ENCODE measurements around the gene TMEM9B. TPM values are rescaled to one million over a fixed set of nuclear protein-coding genes. Genes with fewer than 3 reads are reported as not detected.
"Not testable (repeated sequence)": the region's sequence is repeated elsewhere in the genome, so short reads cannot be mapped to it uniquely, and the experiment has no call there.

TMEM9B gene
- 10 to 100 TPM; 36.8 to 38.9 TPM for total RNA-seq
- polyA plus RNA-seq, result 100 to 1,000 TPM in 1 of 2 donors, 10 to 100 TPM in 1; 97.6 to 164 TPM

DNA sequence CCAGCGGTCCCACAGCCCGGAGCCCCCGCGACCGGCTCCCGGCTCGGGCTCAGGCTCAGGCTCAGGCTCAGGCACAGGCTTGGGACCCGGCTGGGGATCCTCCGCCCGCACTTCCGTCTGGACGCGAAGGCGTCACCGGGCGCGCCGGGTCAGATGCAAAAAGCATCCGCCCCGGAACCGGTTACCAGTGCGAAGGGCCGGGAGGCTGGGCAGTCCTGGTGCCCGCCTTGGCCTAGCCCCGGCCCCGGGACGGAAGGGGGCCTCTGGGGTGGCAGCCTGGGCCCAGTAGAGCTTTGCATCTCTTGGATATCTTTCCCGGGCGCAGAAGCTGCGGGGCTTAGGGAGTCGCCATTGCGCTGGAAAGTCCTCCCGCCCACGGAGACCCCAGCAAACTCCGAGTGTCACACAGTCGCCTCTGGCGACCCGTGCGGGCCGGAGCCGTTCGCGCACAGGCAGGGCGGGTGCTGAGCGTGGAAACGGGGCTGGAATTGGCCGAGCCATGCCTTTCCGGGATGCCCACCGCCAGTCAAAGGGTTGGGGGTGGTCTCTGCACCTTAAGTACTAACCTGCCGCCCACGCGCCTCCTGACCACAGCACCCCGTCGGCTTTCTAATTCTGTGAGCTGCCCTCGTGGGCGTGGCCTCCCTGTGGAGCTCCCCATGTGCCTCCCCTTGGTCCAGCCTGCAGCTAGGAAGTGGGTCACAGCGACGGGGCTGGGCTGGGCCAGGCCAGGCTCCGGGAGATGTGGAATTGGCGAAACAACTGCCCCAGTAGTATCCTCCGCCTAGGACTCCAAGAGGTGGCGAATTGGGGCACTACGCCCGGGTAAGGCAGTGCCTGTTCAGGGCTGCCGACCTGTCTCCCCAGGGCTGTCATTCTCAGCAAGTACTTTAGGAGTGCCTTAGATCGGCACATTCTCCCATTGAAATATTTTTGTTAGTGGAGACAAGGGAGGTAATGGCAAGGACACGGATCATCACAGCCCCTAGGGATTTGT lies at the start of gene TMEM9B:
TMEM9B (minus strand) TSS at position 119 of the 997 bp plus-strand sequence. CDS start 129 bp downstream, outside the sequence.
- Mint-ChIP-seq H3K4me1 (peaks cover 20 to 41% (median 30%) of the 10 kb centered on the region in 4 donors), H3K27ac (peak within 1 kb of the TSS; percentile 91 to 99 (median 98)), H3K36me3 (peaks cover 4 to 17% of the 10 kb centered on the region in 2 donors), H3K27me3 (no peaks in the 10 kb centered on the region), H3K9me3 (no peaks in the 10 kb centered on the region), H3K4me3 (peak within 1 kb of the TSS; percentile 93 to 98 (median 97))
- Histone ChIP-seq H3K27ac (ENCODE audit: low read depth, low read length) (peak within 1 kb of the TSS; percentile 90), H3K4me3 (ENCODE audit: low read length in 2 of 2) (peak within 1 kb of the TSS; percentile 89 to 91), H3K9me3 (ENCODE audit: control insufficient read depth in 1 of 2, low read length in 2 of 2) (no peaks in the 10 kb centered on the region), H3K27me3 (ENCODE audit: insufficient read depth, low read length) (no peaks in the 10 kb centered on the region), H3K36me3 (ENCODE audit: insufficient read depth, low read length) (no peaks in the 10 kb centered on the region), H3K4me1 (ENCODE audit: insufficient read depth, low read length) (peaks cover 26% of the 10 kb centered on the region)
- ChIA-PET CTCF (ENCODE audit: partially characterized antibody) (interaction anchor here (1.0 to 2.6 kb wide), 4 partner anchors 50 to 173 kb away, joined by 3 to 11 read pairs (median 6); no protein-coding TSS in a partner anchor), POLR2A (ENCODE audit: partially characterized antibody) (interaction anchor here (0.8 to 3.0 kb wide), 15 partner anchors 9 to 1338 kb away, joined by 3 to 23 read pairs (median 6); partner anchors contain the start of genes AKIP1, DENND5A, NRIP3 and RPL27A)
- DNase-seq, result peak; percentile 72 to 83 (median 76)
- intact Hi-C loops (cut with micrococcal nuclease), result loop anchor here (1.0 to 5.0 kb wide), 6 partner anchors 40 to 648 kb away; partner anchors contain the start of genes IPO7, NRIP3, RPL27A and TMEM41B

GRCh38 chr11:9013373-9013772 lies 49.1 kb upstream of the TMEM9B start:
- ChIA-PET POLR2A (ENCODE audit: partially characterized antibody) (no interaction called here), CTCF (ENCODE audit: partially characterized antibody) (interaction anchor here (0.9 to 10.0 kb wide), 7 partner anchors 7 to 493 kb away, joined by 3 to 187 read pairs (median 7); partner anchors contain the start of gene NRIP3)
- Histone ChIP-seq H3K4me3 (ENCODE audit: low read length in 2 of 2) (no peak overlapping the region), H3K4me1 (ENCODE audit: insufficient read depth, low read length) (peaks cover 20% of the 10 kb centered on the region), H3K27me3 (ENCODE audit: insufficient read depth, low read length) (no peaks in the 10 kb centered on the region), H3K36me3 (ENCODE audit: insufficient read depth, low read length) (no peaks in the 10 kb centered on the region), H3K27ac (ENCODE audit: low read depth, low read length) (no peak overlapping the region), H3K9me3 (ENCODE audit: control insufficient read depth in 1 of 2, low read length in 2 of 2) (no peaks in the 10 kb centered on the region)
- peaks cover 0 to 4% (median 0%) of the 10 kb centered on the region in 8 donors for H3K9me3 Mint-ChIP-seq
- no peak for DNase-seq
- peaks cover 15 to 34% (median 23%) of the 10 kb centered on the region in 4 donors for H3K4me1 Mint-ChIP-seq
- H3K27me3 Mint-ChIP-seq, result peaks cover 0 to 2% of the 10 kb centered on the region in 2 donors
- no peak overlapping the region for H3K27ac Mint-ChIP-seq
- H3K4me3 Mint-ChIP-seq, result no peak overlapping the region
- intact Hi-C loops (cut with micrococcal nuclease), result no loop called here
- no peaks in the 10 kb centered on the region for H3K36me3 Mint-ChIP-seq

DNA sequence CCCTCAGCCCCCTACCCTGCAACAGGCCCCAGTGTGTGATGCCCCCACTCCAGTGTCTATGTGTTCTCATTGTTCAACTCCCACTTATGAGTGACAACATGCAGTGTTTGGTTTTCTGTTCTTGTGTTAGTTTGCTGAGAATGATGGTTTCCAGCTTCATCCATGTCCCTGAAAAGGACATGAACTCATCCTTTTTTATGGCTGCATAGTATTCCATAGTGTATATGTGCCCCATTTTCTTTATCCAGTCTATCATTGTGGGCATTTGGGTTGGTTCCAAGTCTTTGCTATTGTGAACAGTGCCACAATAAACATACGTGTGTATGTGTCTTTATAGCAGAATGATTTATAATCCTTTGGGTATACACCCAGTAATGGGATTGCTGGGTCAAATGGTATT lies 45.3 kb upstream of the TMEM9B start:
- H3K36me3 Mint-ChIP-seq; POLR2A ChIA-PET (ENCODE audit: partially characterized antibody); H3K9me3 Mint-ChIP-seq; H3K27ac ChIP-seq (ENCODE audit: low read depth, low read length); H3K27me3 Mint-ChIP-seq; H3K36me3 ChIP-seq (ENCODE audit: insufficient read depth, low read length); H3K27me3 ChIP-seq (ENCODE audit: insufficient read depth, low read length); H3K4me1 Mint-ChIP-seq; H3K27ac Mint-ChIP-seq; H3K9me3 ChIP-seq (ENCODE audit: control insufficient read depth in 1 of 2, low read length in 2 of 2); H3K4me1 ChIP-seq (ENCODE audit: insufficient read depth, low read length); H3K4me3 ChIP-seq (ENCODE audit: low read length in 2 of 2); CTCF ChIA-PET (ENCODE audit: partially characterized antibody); intact Hi-C loops (cut with micrococcal nuclease); H3K4me3 Mint-ChIP-seq; DNase-seq: not testable (repeated sequence)

- H3K4me3 ChIP-seq (ENCODE audit: low read length in 2 of 2), result no peak overlapping the region
- no peaks in the 10 kb centered on the region for H3K27me3 ChIP-seq (ENCODE audit: insufficient read depth, low read length)
- H3K9me3 ChIP-seq (ENCODE audit: control insufficient read depth in 1 of 2, low read length in 2 of 2), result no peaks in the 10 kb centered on the region
- peak overlapping the region in 1 of 7 donors; percentile 3 for H3K27ac Mint-ChIP-seq
- H3K4me1 Mint-ChIP-seq, result peaks cover 3 to 9% (median 7%) of the 10 kb centered on the region in 4 donors
- H3K9me3 Mint-ChIP-seq, result peaks cover 0 to 4% (median 0%) of the 10 kb centered on the region in 8 donors
- H3K36me3 ChIP-seq (ENCODE audit: insufficient read depth, low read length), result no peaks in the 10 kb centered on the region
- no peaks in the 10 kb centered on the region for H3K36me3 Mint-ChIP-seq
- peaks cover 0 to 4% of the 10 kb centered on the region in 2 donors for H3K27me3 Mint-ChIP-seq
- no peak overlapping the region for H3K4me3 Mint-ChIP-seq
- POLR2A ChIA-PET (ENCODE audit: partially characterized antibody), result no interaction called here
- CTCF ChIA-PET (ENCODE audit: partially characterized antibody), result interaction anchor here (1.1 kb wide), 1 partner anchor 49 kb away, joined by 4 read pairs; no protein-coding TSS in a partner anchor
- H3K27ac ChIP-seq (ENCODE audit: low read depth, low read length), result no peak overlapping the region
- intact Hi-C loops (cut with micrococcal nuclease), result no loop called here
- DNase-seq, result no peak
- peaks cover 5% of the 10 kb centered on the region for H3K4me1 ChIP-seq (ENCODE audit: insufficient read depth, low read length)
Measured at GRCh38 chr11:9008661-9009060, 44.4 kb upstream of the TMEM9B start.

DNA sequence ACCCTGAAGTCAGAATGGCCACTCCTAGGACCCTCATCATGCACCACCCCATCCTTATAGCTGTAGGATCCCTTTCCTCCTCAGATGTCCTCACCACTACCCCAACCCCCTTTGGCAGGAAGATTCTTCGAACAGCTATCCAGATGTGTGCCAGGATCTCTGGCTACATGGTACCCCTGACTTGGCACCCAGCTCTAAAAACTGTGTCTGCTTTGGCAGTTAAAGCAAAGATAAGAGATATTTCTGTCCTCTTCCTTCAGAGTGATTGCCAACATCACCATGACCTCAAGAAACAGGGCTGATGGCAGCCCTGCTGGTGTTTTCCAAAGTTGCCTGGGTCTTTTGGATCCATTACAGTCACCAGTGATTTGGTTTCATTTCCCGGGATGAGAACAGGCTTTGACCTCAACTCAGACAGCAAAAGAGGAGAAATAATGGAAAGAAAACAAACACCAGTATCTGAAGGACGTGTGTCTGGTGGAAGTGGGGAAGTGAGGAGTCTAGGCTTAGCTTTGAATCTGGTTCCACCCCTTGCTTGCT lies 43.8 kb upstream of the TMEM9B start:
- no peak for DNase-seq
- CTCF ChIA-PET (ENCODE audit: partially characterized antibody), result interaction anchor here (1.1 to 3.9 kb wide), 3 partner anchors 7 to 130 kb away, joined by 4 to 39 read pairs (median 5); no protein-coding TSS in a partner anchor
- H3K4me3 ChIP-seq (ENCODE audit: low read length in 2 of 2), result no peak overlapping the region
- H3K4me1 ChIP-seq (ENCODE audit: insufficient read depth, low read length), result peaks cover 10% of the 10 kb centered on the region
- H3K27ac ChIP-seq (ENCODE audit: low read depth, low read length), result no peak overlapping the region
- Mint-ChIP-seq H3K27ac (peak overlapping the region in 1 of 7 donors; percentile 49), H3K4me1 (peaks cover 6 to 13% (median 11%) of the 10 kb centered on the region in 4 donors), H3K4me3 (no peak overlapping the region), H3K9me3 (peaks cover 0 to 4% (median 0%) of the 10 kb centered on the region in 8 donors), H3K36me3 (no peaks in the 10 kb centered on the region), H3K27me3 (peaks cover 2 to 6% of the 10 kb centered on the region in 2 donors)
- POLR2A ChIA-PET (ENCODE audit: partially characterized antibody), result interaction anchor here (1.9 kb wide), 1 partner anchor 9 kb away, joined by 4 read pairs; no protein-coding TSS in a partner anchor
- intact Hi-C loops (cut with micrococcal nuclease), result no loop called here
- H3K9me3 ChIP-seq (ENCODE audit: control insufficient read depth in 1 of 2, low read length in 2 of 2), result no peaks in the 10 kb centered on the region
- H3K36me3 ChIP-seq (ENCODE audit: insufficient read depth, low read length), result no peaks in the 10 kb centered on the region
- no peaks in the 10 kb centered on the region for H3K27me3 ChIP-seq (ENCODE audit: insufficient read depth, low read length)

- H3K4me1 Mint-ChIP-seq, result peaks cover 12 to 28% (median 18%) of the 10 kb centered on the region in 4 donors
- Histone ChIP-seq H3K27me3 (ENCODE audit: insufficient read depth, low read length) (peaks cover 19% of the 10 kb centered on the region), H3K4me1 (ENCODE audit: insufficient read depth, low read length) (peaks cover 16% of the 10 kb centered on the region), H3K27ac (ENCODE audit: low read depth, low read length) (no peak overlapping the region), H3K9me3 (ENCODE audit: control insufficient read depth in 1 of 2, low read length in 2 of 2) (no peaks in the 10 kb centered on the region), H3K4me3 (ENCODE audit: low read length in 2 of 2) (no peak overlapping the region), H3K36me3 (ENCODE audit: insufficient read depth, low read length) (no peaks in the 10 kb centered on the region)
- no peak for DNase-seq
- peak overlapping the region; percentile 52 to 81 (median 75) for H3K4me3 Mint-ChIP-seq
- CTCF ChIA-PET (ENCODE audit: partially characterized antibody), result interaction anchor here (3.9 kb wide), 1 partner anchor 10 kb away, joined by 39 read pairs; no protein-coding TSS in a partner anchor
- peaks cover 0 to 4% (median 0%) of the 10 kb centered on the region in 8 donors for H3K9me3 Mint-ChIP-seq
- intact Hi-C loops (cut with micrococcal nuclease), result no loop called here
- H3K27ac Mint-ChIP-seq, result peak overlapping the region in 6 of 7 donors; percentile 23 to 77 (median 58)
- no peaks in the 10 kb centered on the region for H3K36me3 Mint-ChIP-seq
- POLR2A ChIA-PET (ENCODE audit: partially characterized antibody), result no interaction called here
- peaks cover 3 to 14% of the 10 kb centered on the region in 2 donors for H3K27me3 Mint-ChIP-seq
Measured at GRCh38 chr11:9005087-9005486, 40.8 kb upstream of the TMEM9B start.
